BE2C (cell line): ENCODE results near the gene GDF9.
"Not testable (repeated sequence)": the region's sequence is repeated elsewhere in the genome, so short reads cannot be mapped to it uniquely, and the experiment has no call there.

Source experiments
- DNase-seq: peaks from one replicate; pipeline ENCODE4 v3.0.0-alpha.2; 2020
- H3K27me3 ChIP-seq: fragments of 250-450 bp; sonication (Bioruptor Pico); 2 replicates; pipeline ENCODE4 v1.5.1; 2020; ENCODE audit warnings: mild to moderate bottlenecking
- H3K36me3 ChIP-seq: fragments of 250-450 bp; sonication (Bioruptor Pico); 2 replicates; pipeline ENCODE4 v1.5.1; 2020; ENCODE audit warnings: mild to moderate bottlenecking
- H3K4me1 ChIP-seq: fragments of 250-450 bp; sonication (Bioruptor Pico); 2 replicates; pipeline ENCODE4 v1.5.1; 2020
- H3K4me3 ChIP-seq: 2 replicates; pipeline ENCODE4 v1.5.1; 2011; ENCODE audit warnings: low read depth, low read length
- H3K9me3 ChIP-seq: fragments of 250-450 bp; sonication (Bioruptor Pico); 2 replicates; pipeline ENCODE4 v1.5.1; 2020
- TF ChIP-seq, protein P1 (sequence below): IDR thresholded peaks from 2 replicates; pipeline ENCODE4 v1.5.1; 2012; ENCODE audit warnings: mild to moderate bottlenecking, low read depth, low read length

Gene GDF9

DNA sequence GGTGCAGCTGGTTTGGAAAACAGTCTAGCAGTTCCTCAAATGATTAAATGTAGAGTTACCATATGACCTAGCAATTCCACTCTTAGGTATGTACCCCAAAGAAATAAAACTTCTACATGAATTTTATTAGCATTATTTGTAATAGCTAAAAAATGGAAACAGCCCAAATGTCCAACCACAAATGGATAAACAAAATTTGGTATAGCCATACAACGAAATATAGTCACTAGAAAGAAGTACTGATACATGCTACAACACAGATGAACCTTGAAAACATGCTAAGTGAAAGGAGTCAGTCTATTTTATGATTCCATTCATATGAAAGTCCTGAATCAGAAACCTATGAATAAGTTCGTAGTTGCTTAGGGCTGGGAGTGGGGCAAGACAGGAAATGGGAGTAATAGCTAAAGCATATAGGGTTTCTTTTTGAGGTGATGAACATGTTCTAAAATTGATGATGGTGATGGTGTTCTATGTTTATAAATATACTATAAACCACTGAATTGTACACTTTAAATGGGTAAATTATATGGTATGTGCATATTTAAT, 6.3 kb downstream of the GDF9 start:
- no peak for DNase-seq
- TF ChIP-seq, protein P1, sequence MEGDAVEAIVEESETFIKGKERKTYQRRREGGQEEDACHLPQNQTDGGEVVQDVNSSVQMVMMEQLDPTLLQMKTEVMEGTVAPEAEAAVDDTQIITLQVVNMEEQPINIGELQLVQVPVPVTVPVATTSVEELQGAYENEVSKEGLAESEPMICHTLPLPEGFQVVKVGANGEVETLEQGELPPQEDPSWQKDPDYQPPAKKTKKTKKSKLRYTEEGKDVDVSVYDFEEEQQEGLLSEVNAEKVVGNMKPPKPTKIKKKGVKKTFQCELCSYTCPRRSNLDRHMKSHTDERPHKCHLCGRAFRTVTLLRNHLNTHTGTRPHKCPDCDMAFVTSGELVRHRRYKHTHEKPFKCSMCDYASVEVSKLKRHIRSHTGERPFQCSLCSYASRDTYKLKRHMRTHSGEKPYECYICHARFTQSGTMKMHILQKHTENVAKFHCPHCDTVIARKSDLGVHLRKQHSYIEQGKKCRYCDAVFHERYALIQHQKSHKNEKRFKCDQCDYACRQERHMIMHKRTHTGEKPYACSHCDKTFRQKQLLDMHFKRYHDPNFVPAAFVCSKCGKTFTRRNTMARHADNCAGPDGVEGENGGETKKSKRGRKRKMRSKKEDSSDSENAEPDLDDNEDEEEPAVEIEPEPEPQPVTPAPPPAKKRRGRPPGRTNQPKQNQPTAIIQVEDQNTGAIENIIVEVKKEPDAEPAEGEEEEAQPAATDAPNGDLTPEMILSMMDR, result no peak
- Histone ChIP-seq H3K36me3 (no peaks in the 10 kb centered on the region), H3K27me3 (no peaks in the 10 kb centered on the region), H3K4me1 (no peaks in the 10 kb centered on the region), H3K4me3 (no peak overlapping the region), H3K9me3 (no peaks in the 10 kb centered on the region)

DNA sequence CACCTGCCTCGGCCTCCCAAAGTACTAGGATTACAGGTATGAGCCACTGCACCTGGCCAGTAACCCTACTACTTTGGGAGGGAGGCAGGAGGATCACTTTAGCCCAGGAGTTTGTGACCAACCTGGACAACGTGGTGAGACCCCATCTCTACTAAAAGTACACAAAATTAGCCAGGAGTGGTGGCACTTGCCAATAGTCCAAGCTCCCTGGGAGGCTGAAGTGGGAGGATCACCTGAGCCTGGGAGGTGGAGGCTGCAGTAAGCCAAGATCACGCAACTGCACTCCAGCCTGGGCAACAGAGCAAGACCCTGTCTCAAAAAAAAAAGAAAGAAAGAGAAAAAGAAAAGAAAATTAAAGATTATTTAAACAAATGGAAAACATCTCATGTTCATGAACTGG, 10.3 kb downstream of the GDF9 start:
- Histone ChIP-seq H3K36me3 (no peaks in the 10 kb centered on the region), H3K9me3 (no peaks in the 10 kb centered on the region), H3K4me1 (no peaks in the 10 kb centered on the region), H3K4me3 (no peak overlapping the region), H3K27me3 (no peaks in the 10 kb centered on the region)
- TF ChIP-seq, protein P1, result no peak
- no peak for DNase-seq

DNA sequence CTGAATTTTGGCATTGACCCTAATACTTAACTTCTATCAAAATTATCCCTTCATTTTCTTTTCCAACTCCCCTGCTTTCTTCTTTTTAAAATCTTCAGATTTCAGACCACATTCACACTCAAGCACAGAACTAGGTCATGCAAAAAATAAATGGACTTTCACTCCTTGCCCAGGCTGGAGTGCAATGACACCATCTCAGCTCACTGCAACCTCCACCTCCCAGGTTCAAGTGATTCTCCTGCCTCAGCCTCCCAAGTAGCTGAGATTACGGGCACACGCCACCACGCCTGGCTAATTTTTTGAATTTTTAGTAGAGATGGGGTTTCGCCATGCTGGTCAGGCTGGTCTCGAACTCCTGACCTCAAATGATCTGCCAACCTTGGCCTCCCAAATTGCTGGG, 11.3 kb downstream of the GDF9 start:
- not testable (repeated sequence) for H3K36me3 ChIP-seq, H3K4me3 ChIP-seq, H3K9me3 ChIP-seq, H3K4me1 ChIP-seq, H3K27me3 ChIP-seq, DNase-seq

DNA sequence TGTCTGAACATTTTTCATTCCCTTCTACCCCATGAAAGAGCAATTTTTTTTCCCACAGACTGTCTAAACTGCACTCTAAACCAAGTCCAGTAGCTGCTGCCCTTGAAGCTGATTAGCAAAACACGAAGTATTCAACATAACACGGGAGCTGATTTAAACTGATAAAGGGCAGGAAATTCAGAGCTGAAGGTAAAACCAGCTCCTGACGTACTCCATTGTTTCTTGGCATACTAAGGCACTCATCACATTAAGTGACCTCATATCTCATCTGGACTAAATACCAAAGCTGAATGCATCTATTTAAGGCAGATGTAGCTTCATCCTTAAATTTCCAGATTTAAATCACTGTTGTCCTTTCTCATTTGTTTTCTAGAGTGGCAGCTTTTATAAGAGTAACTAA, 12.0 kb downstream of the GDF9 start:
- H3K9me3 ChIP-seq, result no peaks in the 10 kb centered on the region
- DNase-seq, result no peak
- no peaks in the 10 kb centered on the region for H3K27me3 ChIP-seq
- TF ChIP-seq, protein P1, result no peak
- no peaks in the 10 kb centered on the region for H3K4me1 ChIP-seq
- H3K36me3 ChIP-seq, result no peaks in the 10 kb centered on the region
- H3K4me3 ChIP-seq, result no peak overlapping the region

DNA sequence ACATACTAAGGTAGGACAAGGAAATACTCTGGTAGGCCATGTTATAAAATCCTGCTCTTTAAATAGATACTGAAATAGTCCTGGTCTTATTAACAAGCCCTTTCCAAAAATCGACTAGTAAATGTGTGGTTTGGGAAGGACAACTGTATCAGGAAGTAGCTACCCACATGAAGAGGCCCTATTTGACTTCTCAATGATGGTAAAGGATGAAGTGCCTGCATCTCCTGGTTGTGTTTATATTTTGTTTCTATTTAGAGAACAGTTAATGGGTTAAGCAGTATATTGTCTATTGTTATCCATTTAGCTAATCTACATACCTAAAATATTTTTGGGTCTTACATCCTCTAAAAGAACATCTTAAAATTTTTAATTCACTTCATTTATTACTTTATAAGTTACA, 12.5 kb downstream of the GDF9 start:
- H3K9me3 ChIP-seq, result no peaks in the 10 kb centered on the region
- no peak overlapping the region for H3K4me3 ChIP-seq
- TF ChIP-seq, protein P1, result no peak
- H3K36me3 ChIP-seq, result no peaks in the 10 kb centered on the region
- no peaks in the 10 kb centered on the region for H3K27me3 ChIP-seq
- no peaks in the 10 kb centered on the region for H3K4me1 ChIP-seq
- no peak for DNase-seq

DNA sequence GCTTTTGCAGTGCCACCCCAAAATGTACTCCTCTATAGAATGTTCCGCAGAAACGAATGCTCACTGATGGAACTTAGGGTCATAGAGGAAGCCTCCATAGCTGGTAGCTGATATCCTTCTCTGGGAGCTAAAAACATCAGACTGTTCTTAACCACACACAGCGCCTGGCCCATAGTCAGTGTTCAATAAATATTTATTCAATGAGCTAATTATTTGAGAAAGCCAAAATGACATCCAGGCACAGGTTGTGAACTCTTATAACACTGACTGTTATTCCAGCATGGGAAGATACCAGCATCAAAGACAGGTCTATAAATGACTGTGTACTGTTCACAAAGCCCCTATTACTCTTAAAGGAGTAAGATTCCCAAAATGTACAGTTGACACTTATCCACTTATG, 12.9 kb downstream of the GDF9 start:
- TF ChIP-seq, protein P1, result no peak
- Histone ChIP-seq H3K4me3 (no peak overlapping the region), H3K27me3 (no peaks in the 10 kb centered on the region), H3K36me3 (no peaks in the 10 kb centered on the region), H3K9me3 (no peaks in the 10 kb centered on the region), H3K4me1 (no peaks in the 10 kb centered on the region)
- DNase-seq, result no peak

DNA sequence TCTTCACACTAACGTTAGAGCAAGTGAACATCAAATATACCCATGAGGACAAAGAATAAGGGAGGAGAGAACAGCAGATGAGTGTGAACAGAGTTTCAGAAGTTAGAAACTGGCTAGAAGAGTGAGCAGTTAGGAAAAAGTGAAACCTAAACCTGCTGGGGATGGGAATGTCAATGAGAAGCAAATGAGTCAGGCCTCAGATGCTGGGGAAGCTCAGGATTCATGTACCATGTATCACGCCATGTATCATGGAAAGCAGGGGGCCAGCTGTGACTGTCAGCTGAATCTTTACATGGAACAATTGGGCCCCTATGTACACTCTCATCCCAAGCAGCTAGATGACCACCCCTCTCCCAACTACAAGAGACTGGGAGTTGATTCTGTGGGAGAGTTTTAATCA, 16.2 kb downstream of the GDF9 start:
- no peaks in the 10 kb centered on the region for H3K36me3 ChIP-seq
- no peaks in the 10 kb centered on the region for H3K4me1 ChIP-seq
- H3K4me3 ChIP-seq, result no peak overlapping the region
- H3K9me3 ChIP-seq, result no peaks in the 10 kb centered on the region
- TF ChIP-seq, protein P1, result no peak
- no peaks in the 10 kb centered on the region for H3K27me3 ChIP-seq
- no peak for DNase-seq
